GM12873 (cell line): ENCODE results near the gene TRIM2.

Source experiments
- TF ChIP-seq, protein P1 (sequence below): IDR thresholded peaks from 2 replicates; pipeline ENCODE4 v1.5.1; 2012; ENCODE audit warnings: low read depth, mild to moderate bottlenecking, moderate library complexity, low read length, control low read depth; ENCODE audit not compliant: insufficient read depth; ENCODE audit errors: missing control alignments

The TRIM2 gene

DNA sequence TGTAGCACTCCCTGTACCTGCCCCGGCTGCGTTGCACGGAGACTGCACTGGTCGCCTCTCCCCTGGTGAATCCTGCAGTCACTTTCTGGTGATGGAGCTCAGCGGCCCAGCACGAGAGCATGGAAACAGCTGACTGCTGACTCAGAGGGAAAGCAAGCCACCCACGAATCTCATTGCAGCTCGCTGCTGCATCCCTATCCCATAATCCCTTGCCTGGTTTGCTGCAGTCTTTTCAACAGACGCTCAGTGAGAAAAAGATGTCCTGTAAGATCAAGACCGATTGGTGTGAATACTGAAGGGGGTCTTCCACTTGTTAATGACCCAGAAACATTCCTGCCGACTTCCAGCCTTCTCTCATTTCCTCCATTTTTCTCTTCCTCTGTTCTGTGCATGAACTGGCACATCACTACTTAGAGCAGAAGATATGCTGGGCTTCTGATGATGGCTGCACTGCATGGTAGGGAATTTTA is 52.9 kb downstream of the TRIM2 start:
- TF ChIP-seq, protein P1, sequence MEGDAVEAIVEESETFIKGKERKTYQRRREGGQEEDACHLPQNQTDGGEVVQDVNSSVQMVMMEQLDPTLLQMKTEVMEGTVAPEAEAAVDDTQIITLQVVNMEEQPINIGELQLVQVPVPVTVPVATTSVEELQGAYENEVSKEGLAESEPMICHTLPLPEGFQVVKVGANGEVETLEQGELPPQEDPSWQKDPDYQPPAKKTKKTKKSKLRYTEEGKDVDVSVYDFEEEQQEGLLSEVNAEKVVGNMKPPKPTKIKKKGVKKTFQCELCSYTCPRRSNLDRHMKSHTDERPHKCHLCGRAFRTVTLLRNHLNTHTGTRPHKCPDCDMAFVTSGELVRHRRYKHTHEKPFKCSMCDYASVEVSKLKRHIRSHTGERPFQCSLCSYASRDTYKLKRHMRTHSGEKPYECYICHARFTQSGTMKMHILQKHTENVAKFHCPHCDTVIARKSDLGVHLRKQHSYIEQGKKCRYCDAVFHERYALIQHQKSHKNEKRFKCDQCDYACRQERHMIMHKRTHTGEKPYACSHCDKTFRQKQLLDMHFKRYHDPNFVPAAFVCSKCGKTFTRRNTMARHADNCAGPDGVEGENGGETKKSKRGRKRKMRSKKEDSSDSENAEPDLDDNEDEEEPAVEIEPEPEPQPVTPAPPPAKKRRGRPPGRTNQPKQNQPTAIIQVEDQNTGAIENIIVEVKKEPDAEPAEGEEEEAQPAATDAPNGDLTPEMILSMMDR: no peak

DNA sequence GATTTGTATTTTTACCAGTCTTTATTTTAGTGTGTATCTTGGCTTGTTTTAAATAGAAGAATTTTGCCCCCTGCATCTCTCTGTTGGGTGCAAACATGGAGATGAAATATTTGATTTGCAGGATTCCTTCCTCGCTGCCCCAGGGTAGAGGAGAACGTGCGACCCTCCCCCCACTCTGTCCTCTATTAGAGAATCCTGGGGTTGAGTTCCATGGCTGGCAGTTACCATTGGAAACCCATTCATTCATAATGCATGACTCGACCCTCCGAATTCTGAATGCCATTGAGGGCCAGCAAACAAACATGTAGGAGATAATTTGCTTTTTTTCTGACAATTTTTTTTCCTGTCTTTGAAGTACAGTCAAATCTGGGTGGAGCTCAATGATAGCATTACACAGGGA is 53.7 kb downstream of the TRIM2 start:
- TF ChIP-seq, protein P1: no peak

DNA sequence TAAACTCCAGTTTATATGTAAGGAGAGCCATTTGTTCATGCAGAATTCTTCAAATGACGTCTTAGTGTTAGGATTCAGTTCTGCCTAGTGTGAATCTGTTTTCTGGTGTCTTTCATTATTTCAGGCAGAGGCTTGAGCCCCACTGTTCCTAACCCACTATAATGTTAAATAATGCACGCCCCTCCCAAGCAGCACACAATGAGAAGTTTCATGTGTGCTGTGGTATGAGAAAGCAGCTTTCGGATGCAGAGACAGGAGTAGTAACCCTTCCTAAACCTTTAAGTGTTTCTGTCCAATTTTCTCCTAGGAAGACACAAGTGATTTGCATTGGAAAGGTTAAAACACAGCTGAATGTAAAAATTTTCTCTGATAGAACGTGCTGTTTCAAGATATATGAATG is 54.5 kb downstream of the TRIM2 start:
- TF ChIP-seq, protein P1: no peak

DNA sequence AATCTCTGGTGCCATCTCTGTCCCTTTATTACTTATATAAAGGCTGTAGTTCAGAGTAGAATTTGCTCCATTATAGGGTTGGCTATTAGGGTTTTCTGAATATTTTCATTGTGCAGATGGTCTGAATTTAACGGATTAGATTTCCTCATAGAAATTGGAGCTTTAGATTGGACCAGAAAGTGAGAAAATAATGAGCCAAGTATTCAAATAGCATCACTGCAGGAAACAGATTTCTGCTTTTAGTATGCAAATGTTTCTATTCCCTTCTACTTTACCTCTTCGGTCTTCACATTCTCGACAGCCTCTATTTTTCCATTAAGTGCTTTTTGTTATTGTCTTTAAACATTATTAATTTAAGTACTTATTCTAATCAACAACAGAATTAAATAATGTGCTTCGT is 55.4 kb downstream of the TRIM2 start:
- TF ChIP-seq, protein P1: no peak

DNA sequence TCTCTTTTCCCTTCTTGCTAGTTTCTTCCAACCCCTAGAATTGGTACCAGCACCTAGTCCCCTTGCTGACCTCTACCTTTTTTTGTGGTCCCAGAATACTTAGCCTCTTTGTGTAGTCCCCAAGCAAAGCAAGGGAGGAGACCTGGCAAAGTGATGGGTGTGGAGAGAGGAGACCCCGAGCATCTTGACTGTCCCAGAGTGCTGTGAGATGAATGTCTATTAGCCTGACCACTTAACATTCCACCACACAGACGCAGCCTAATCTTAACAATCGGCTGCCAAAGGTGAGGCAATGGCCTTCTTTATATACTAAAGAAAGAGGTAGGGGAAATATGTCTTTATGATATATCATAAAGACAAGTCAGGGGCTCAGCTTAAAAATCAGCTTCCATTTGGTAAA is 55.9 kb downstream of the TRIM2 start:
- TF ChIP-seq, protein P1: no peak

DNA sequence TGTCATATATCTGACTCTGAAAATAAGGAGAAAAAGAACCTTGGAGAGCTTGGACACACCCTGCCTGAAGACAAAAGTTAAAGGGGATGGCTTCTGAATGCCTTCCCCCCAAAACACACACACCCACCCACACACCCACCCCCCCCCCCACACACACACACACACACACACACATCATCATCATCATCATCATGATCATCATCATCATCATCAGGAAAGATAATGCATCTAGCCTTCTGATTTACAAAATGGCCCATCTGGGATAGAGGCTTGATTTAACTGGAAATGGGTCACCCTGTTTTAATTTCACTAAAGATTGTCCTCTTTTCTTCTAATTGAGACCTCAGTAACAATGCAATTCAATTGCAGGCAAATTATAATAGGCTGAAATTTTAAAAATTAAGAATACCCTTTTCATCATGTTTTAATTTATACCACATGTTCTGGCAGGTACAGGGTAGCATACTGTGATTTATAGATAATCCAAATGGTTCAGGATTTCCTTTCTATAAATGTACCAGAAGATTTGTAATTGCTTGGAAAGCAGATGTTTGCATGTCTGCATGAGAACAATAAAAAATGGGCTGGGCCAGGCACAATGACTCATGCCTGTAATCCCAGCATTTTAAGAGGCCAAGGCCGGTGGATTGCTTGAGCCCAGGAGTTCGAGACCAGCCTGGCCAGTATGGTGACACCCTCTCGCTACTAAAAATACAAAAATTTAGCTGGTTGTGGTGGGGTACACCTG is 56.5 kb downstream of the TRIM2 start:
- TF ChIP-seq, protein P1: no peak

DNA sequence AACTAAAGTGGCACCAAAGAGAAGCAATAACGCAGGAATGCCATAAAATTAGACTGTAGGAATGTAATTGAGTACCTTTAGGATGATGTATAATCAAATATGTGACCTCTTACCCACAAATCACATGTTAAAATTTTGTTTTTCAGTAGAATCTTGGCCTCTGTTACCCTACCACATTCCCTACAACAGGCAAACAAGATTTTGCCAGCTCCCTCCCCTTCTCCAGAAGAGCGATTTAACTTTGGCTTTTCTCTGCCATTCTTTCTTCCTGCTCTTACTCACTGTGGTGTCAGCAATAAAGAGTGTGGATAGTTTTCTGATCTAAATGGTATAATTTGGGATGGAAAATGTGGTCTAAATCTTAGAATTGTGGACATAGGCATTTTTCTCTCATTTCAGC is 57.2 kb downstream of the TRIM2 start:
- TF ChIP-seq, protein P1: no peak
